SH-SY5Y (cell line): ENCODE data around the gene TTLL3.

ENCODE experiments used
- GATA2 ChIP-seq: IDR thresholded peaks from 2 replicates; pipeline ENCODE4 v1.6.1; 2011; ENCODE audit warnings: mild to moderate bottlenecking, low read depth, low read length
- GATA3 ChIP-seq: IDR thresholded peaks from 2 replicates; pipeline ENCODE4 v1.6.1; 2011; ENCODE audit warnings: low read depth, mild to moderate bottlenecking, low read length, moderate library complexity

Gene TTLL3

GRCh38 chr3:9808345-9809037 lies 1.6 kb upstream of the TTLL3 start:
- no peak for TF ChIP-seq GATA2
- no peak for TF ChIP-seq GATA3

- TF ChIP-seq GATA3 (no peak), GATA2 (no peak)
Observed at GRCh38 chr3:9809239-9809614, 835 bp upstream of the TTLL3 start.

- TF ChIP-seq GATA2 (no peak), GATA3 (no peak)
Observed at GRCh38 chr3:9810433-9810770, 340 bp downstream of the TTLL3 start.

GRCh38 chr3:9810846-9811245 lies 784 bp downstream of the TTLL3 start:
- TF ChIP-seq GATA3, result no peak

- TF ChIP-seq GATA3, result no peak
- TF ChIP-seq GATA2, result no peak
Observed at GRCh38 chr3:9812870-9813483, 2.9 kb downstream of the TTLL3 start.

- TF ChIP-seq GATA2, result no peak
- no peak for TF ChIP-seq GATA3
Observed at GRCh38 chr3:9815986-9816385, 5.9 kb downstream of the TTLL3 start.

GRCh38 chr3:9817436-9817835 lies 7.4 kb downstream of the TTLL3 start:
- TF ChIP-seq GATA2 (no peak), GATA3 (no peak)

- TF ChIP-seq GATA2, result no peak
- TF ChIP-seq GATA3, result no peak
Observed at GRCh38 chr3:9818666-9819335, 8.7 kb downstream of the TTLL3 start.

GRCh38 chr3:9820543-9820942 lies 10.5 kb downstream of the TTLL3 start:
- TF ChIP-seq GATA2 (no peak), GATA3 (no peak)

GRCh38 chr3:9820946-9821345 lies 10.9 kb downstream of the TTLL3 start:
- no peak for TF ChIP-seq GATA3
- TF ChIP-seq GATA2, result no peak

GRCh38 chr3:9825451-9826040 lies 15.5 kb downstream of the TTLL3 start:
- TF ChIP-seq GATA3 (no peak), GATA2 (no peak)

- TF ChIP-seq GATA3, result no peak
- TF ChIP-seq GATA2, result no peak
Observed at GRCh38 chr3:9826815-9827573, 16.9 kb downstream of the TTLL3 start.

- no peak for TF ChIP-seq GATA2
- TF ChIP-seq GATA3, result no peak
Observed at GRCh38 chr3:9828801-9829755, 19.0 kb downstream of the TTLL3 start.

- TF ChIP-seq GATA3, result no peak
- TF ChIP-seq GATA2, result no peak
Observed at GRCh38 chr3:9831253-9831652, 21.2 kb downstream of the TTLL3 start.

- no peak for TF ChIP-seq GATA3
- no peak for TF ChIP-seq GATA2
Observed at GRCh38 chr3:9833078-9833477, 23.0 kb downstream of the TTLL3 start.
